IMR-90 (cell line): ENCODE data around the gene RERGL. TPM values are rescaled to one million over a fixed set of nuclear protein-coding genes. Genes with fewer than 3 reads are reported as not detected.

Experiments
- ATAC-seq: fragments of 200-7000 bp; cut with Tn5 transposase; 2 replicates; pipeline ENCODE4 v1.9.1; 2020; ENCODE audit warnings: low read depth, mild to moderate bottlenecking, moderate library complexity
- BruUV-seq: library from RNA; stranded (reverse); fragments of 400-500 nt; replicated peaks from 2 replicates; lab custom pipeline; 2021; lab: Mats Ljungman, UMichigan
- CTCF ChIA-PET: fragments of 300-600 bp; formaldehyde crosslinking; extraction: SDS; loops from one replicate; lab custom pipeline; 2021; ENCODE audit warnings: antibody characterized with exemption; lab: Yijun Ruan, JAX
- POLR2A ChIA-PET: fragments of 300-600 bp; sonication (Branson Sonifier 250); formaldehyde crosslinking; loops from one replicate; lab custom pipeline; 2022; ENCODE audit warnings: antibody characterized with exemption; ENCODE audit not compliant: unreplicated experiment; lab: Charles Lee
- DNase-seq: peaks from one replicate; pipeline ENCODE4 v3.0.0; 2013
- H2AFZ ChIP-seq: replicated peaks from 2 replicates; pipeline ENCODE3; 2013; ENCODE audit warnings: low read length, mild to moderate bottlenecking; ENCODE audit not compliant: poor library complexity
- H2AK5ac ChIP-seq: 2 replicates; pipeline ENCODE4 v1.6.1; 2013; ENCODE audit warnings: low read depth, low read length, inconsistent platforms
- H2AK9ac ChIP-seq: replicated peaks from 2 replicates; pipeline ENCODE3; 2013; ENCODE audit warnings: mild to moderate bottlenecking, low read depth, low read length, moderate library complexity; ENCODE audit not compliant: poor library complexity
- H2BK120ac ChIP-seq: 2 replicates; pipeline ENCODE4 v1.6.1; 2013; ENCODE audit warnings: low read depth, low read length, inconsistent platforms
- H2BK15ac ChIP-seq: 3 replicates; pipeline ENCODE4 v1.6.1; 2013; ENCODE audit warnings: low read depth, low read length, inconsistent platforms
- H2BK20ac ChIP-seq: 2 replicates; pipeline ENCODE4 v1.6.1; 2013; ENCODE audit warnings: low read depth, mild to moderate bottlenecking, inconsistent platforms, low read length, moderate library complexity
- H2BK5ac ChIP-seq: 2 replicates; pipeline ENCODE4 v1.6.1; 2013; ENCODE audit warnings: mild to moderate bottlenecking, low read depth, low read length, inconsistent platforms; ENCODE audit not compliant: poor library complexity, severe bottlenecking
- H3K14ac ChIP-seq: replicated peaks from 2 replicates; pipeline ENCODE4 v1.6.1; 2013; ENCODE audit warnings: low read depth, low read length, inconsistent platforms
- H3K18ac ChIP-seq: 2 replicates; pipeline ENCODE4 v1.6.1; 2013; ENCODE audit warnings: low read depth, low read length, control low read depth
- H3K23ac ChIP-seq: 2 replicates; pipeline ENCODE4 v1.6.1; 2013; ENCODE audit warnings: low read depth, low read length, inconsistent platforms
- H3K27ac ChIP-seq: 2 replicates; pipeline ENCODE4 v1.5.1; 2013; ENCODE audit warnings: mild to moderate bottlenecking, control low read depth, low read length; ENCODE audit not compliant: insufficient read depth
- H3K27me3 ChIP-seq: 2 replicates; pipeline ENCODE4 v1.6.1; 2013; ENCODE audit warnings: low read length; ENCODE audit not compliant: control insufficient read depth, insufficient read depth
- H3K36me3 ChIP-seq: 2 replicates; pipeline ENCODE4 v1.6.1; 2013; ENCODE audit warnings: low read length, mixed read lengths; ENCODE audit not compliant: control insufficient read depth, insufficient read depth
- H3K4ac ChIP-seq: 2 replicates; pipeline ENCODE4 v1.6.1; 2013; ENCODE audit warnings: low read depth, low read length, inconsistent platforms
- H3K4me1 ChIP-seq: 2 replicates; pipeline ENCODE4 v1.6.1; 2013; ENCODE audit warnings: low read length, mixed read lengths; ENCODE audit not compliant: control insufficient read depth, insufficient read depth
- H3K4me2 ChIP-seq: 2 replicates; pipeline ENCODE4 v1.6.1; 2013; ENCODE audit warnings: low read depth, mild to moderate bottlenecking, control low read depth, low read length, moderate library complexity
- H3K4me3 ChIP-seq: 2 replicates; pipeline ENCODE4 v1.5.1; 2013; ENCODE audit warnings: low read depth, mild to moderate bottlenecking, control low read depth, low read length, moderate library complexity; ENCODE audit not compliant: insufficient read depth
- H3K56ac ChIP-seq: 2 replicates; pipeline ENCODE4 v1.6.1; 2013; ENCODE audit warnings: low read length, inconsistent platforms; ENCODE audit not compliant: insufficient read depth; ENCODE audit errors: extremely low read depth
- H3K79me1 ChIP-seq, 2 experiments: 2 replicates each; pipeline ENCODE4 v1.6.1; 2013; ENCODE audit warnings: low read length in 2 of 2, inconsistent platforms in 1 of 2, low read depth in 1 of 2
- H3K9ac ChIP-seq: 2 replicates; pipeline ENCODE4 v1.6.1; 2013; ENCODE audit warnings: low read depth, low read length, control low read depth
- H3K9me1 ChIP-seq: 2 replicates; pipeline ENCODE4 v1.6.1; 2013; ENCODE audit warnings: low read length, inconsistent platforms; ENCODE audit not compliant: insufficient read depth
- H3K9me3 ChIP-seq: 2 replicates; pipeline ENCODE4 v1.6.1; 2013; ENCODE audit warnings: low read length; ENCODE audit not compliant: control insufficient read depth, insufficient read depth
- H4K20me1 ChIP-seq: 2 replicates; pipeline ENCODE4 v1.6.1; 2013; ENCODE audit warnings: low read length, inconsistent platforms; ENCODE audit not compliant: insufficient read depth
- H4K5ac ChIP-seq: 2 replicates; pipeline ENCODE4 v1.6.1; 2013; ENCODE audit warnings: mild to moderate bottlenecking, low read depth, low read length, control low read depth
- H4K8ac ChIP-seq, 2 experiments: 2 replicates each; pipeline ENCODE4 v1.6.1; 2013; ENCODE audit warnings: low read depth in 2 of 2, low read length in 2 of 2, control low read depth in 1 of 2, inconsistent platforms in 1 of 2
- H4K91ac ChIP-seq: 2 replicates; pipeline ENCODE4 v1.6.1; 2013; ENCODE audit warnings: low read depth, low read length, inconsistent platforms; ENCODE audit not compliant: insufficient read depth
- CTCF ChIP-seq: conservative IDR thresholded peaks from 2 replicates; pipeline ENCODE4 v1.5.1; 2012; ENCODE audit warnings: mild to moderate bottlenecking, low read depth, low read length, improper control_type of control experiment
- FOS ChIP-seq: fragments of 150-350 bp; IDR thresholded peaks from 2 replicates; pipeline ENCODE4 v1.6.1; 2016; ENCODE audit warnings: low read depth, low read length
- MAFK ChIP-seq: IDR thresholded peaks from 2 replicates; pipeline ENCODE4 v1.6.1; 2012; ENCODE audit warnings: low read depth, low read length, improper control_type of control experiment
- MAZ ChIP-seq: IDR thresholded peaks from 2 replicates; pipeline ENCODE4 v1.6.1; 2012; ENCODE audit warnings: low read depth, mild to moderate bottlenecking, low read length, improper control_type of control experiment, moderate library complexity, borderline replicate concordance
- RAD21 ChIP-seq: IDR thresholded peaks from 2 replicates; pipeline ENCODE4 v1.6.1; 2012; ENCODE audit warnings: low read length, improper control_type of control experiment
- RCOR1 ChIP-seq: IDR thresholded peaks from 2 replicates; pipeline ENCODE4 v1.6.1; 2012; ENCODE audit warnings: mild to moderate bottlenecking, low read length, improper control_type of control experiment; ENCODE audit not compliant: insufficient replicate concordance
- RFX5 ChIP-seq: IDR thresholded peaks from 2 replicates; pipeline ENCODE4 v1.8.0; 2012; ENCODE audit warnings: low read depth, mild to moderate bottlenecking, low read length, moderate library complexity
- USF2 ChIP-seq: fragments of 150-350 bp; IDR thresholded peaks from 2 replicates; pipeline ENCODE4 v1.6.1; 2017; ENCODE audit warnings: mild to moderate bottlenecking, antibody characterized with exemption, low read length, low read depth
- WGBS, 2 experiments: methylation state at CpG; one replicate each; pipeline versions ENCODE4 v1.1.5 to v1.1.7; 2013; ENCODE audit warnings: missing lambda C conversion rate in 2 of 2; ENCODE audit not compliant: insufficient read length in 1 of 2; ENCODE audit errors: extremely low coverage in 2 of 2; 5-methylcytosine and 5-hydroxymethylcytosine counted together
- dilution Hi-C: fragments of 300-500 bp; cut with HindIII; formaldehyde crosslinking; loops from one replicate; pipeline ENCODE4 v1.14.3; 2018; ENCODE audit warnings: low sequenced_read_pairs; ENCODE audit not compliant: unreplicated experiment
- in situ Hi-C: fragments of 300-500 bp; cut with MboI; formaldehyde crosslinking; loops from 3 replicates; pipeline ENCODE4 v1.14.3; 2019; ENCODE audit warnings: low sequenced_read_pairs, inconsistent platforms, mixed read lengths
- intact Hi-C: fragments of 100-400 bp; cut with micrococcal nuclease; formaldehyde crosslinking; loops from 2 replicates; pipeline ENCODE4 v1.10.0; 2022
- polyA plus RNA-seq, 3 experiments: library from polyadenylated mRNA; depleted of rRNA; stranded (reverse); fragments of >200 nt; gene quantifications; 2 replicates each; pipeline ENCODE4 v1.2.3, GENCODE V29; 2012; ENCODE audit warnings: low replicate concordance in 1 of 3
- total RNA-seq: library from RNA; depleted of rRNA; stranded (reverse); fragments of >200 nt; gene quantifications from 2 replicates; pipeline ENCODE4 v1.2.3, GENCODE V29; 2012

RERGL gene
- total and polyA plus RNA-seq, 2 of the 4 experiments (the other 2 are of a cell fraction), result 0.10 TPM; not detected in 1

- TF ChIP-seq CTCF (no peak), MAFK (no peak), RAD21 (no peak), RFX5 (no peak), RCOR1 (no peak), MAZ (no peak), FOS (no peak), USF2 (no peak)
- ChIA-PET CTCF (no interaction called here), POLR2A (no interaction called here)
- Histone ChIP-seq H3K36me3 (no peaks in the 10 kb centered on the region), H3K4me3 (no peak overlapping the region), H2BK5ac (no peak overlapping the region), H4K8ac (no peak overlapping the region), H3K9ac (no peak overlapping the region), H2AK9ac (no peak overlapping the region), H4K91ac (no peak overlapping the region), H3K27ac (no peak overlapping the region), H3K79me1 (no peaks in the 10 kb centered on the region), H4K20me1 (no peaks in the 10 kb centered on the region), H3K4ac (no peak overlapping the region), H3K9me1 (no peaks in the 10 kb centered on the region), H3K14ac (no peak overlapping the region), H3K4me2 (no peak overlapping the region), H2AK5ac (no peak overlapping the region), H3K4me1 (no peaks in the 10 kb centered on the region), H2BK20ac (no peak overlapping the region), H4K5ac (no peak overlapping the region), H3K9me3 (peaks cover 15% of the 10 kb centered on the region), H2BK15ac (no peak overlapping the region), H2BK120ac (no peak overlapping the region), H3K27me3 (no peaks in the 10 kb centered on the region), H3K23ac (no peak overlapping the region), H3K56ac (no peak overlapping the region), H3K18ac (no peak overlapping the region), H2AFZ (no peak overlapping the region)
- BruUV-seq, result no TSS peak
- in situ Hi-C loops, result no loop called here
- intact Hi-C loops, result no loop called here
- DNase-seq, result no peak
- WGBS, 2 experiments, result no CpG with 5 or more reads among the region's 14 CpGs
- no peak for ATAC-seq
- dilution Hi-C loops, result no loop called here
These were observed 17.3 kb downstream of the RERGL start for GRCh38 chr12:18072723-18073122.
